PC-3 (cell line): ENCODE data around the gene UBE2QL1.

ENCODE experiments used
- EZH2 ChIP-seq: fragments of 300-600 bp; sonication (generic); IDR thresholded peaks from one replicate; pipeline ENCODE4 v1.6.1; 2017; ENCODE audit warnings: antibody characterized with exemption, mild to moderate bottlenecking, low read length; ENCODE audit not compliant: unreplicated experiment
- EZH2phosphoT487 ChIP-seq: fragments of 300-600 bp; sonication (generic); IDR thresholded peaks from 2 replicates; pipeline ENCODE4 v1.6.1; 2018; ENCODE audit warnings: mild to moderate bottlenecking, antibody characterized with exemption, low read length, borderline replicate concordance
- TF ChIP-seq, protein P1 (sequence below): fragments of 300-600 bp; sonication (generic); conservative IDR thresholded peaks from 2 replicates; pipeline ENCODE4 v1.5.1; 2017; ENCODE audit warnings: antibody characterized with exemption, low read depth, mild to moderate bottlenecking, low read length

DNA sequence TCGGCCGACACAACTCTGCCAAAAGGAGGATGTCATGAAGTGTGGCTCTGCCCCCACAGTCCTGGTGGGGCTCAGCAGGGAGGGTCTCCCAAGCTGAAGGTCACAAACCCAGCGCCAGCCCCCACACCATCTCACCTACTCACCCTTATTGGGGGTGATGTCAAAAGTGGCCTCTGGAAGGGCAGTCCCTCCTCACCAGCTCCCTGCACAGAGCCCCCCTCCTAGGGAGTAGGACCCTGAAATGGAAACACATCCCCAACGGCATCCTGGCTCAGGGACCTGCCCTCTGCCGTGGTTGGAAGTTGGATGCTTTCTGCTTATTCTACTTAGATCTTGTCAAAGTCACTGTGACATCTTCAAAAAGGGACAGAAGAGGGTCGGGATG lies 94.7 kb downstream of the UBE2QL1 start:
- TF ChIP-seq, protein P1, sequence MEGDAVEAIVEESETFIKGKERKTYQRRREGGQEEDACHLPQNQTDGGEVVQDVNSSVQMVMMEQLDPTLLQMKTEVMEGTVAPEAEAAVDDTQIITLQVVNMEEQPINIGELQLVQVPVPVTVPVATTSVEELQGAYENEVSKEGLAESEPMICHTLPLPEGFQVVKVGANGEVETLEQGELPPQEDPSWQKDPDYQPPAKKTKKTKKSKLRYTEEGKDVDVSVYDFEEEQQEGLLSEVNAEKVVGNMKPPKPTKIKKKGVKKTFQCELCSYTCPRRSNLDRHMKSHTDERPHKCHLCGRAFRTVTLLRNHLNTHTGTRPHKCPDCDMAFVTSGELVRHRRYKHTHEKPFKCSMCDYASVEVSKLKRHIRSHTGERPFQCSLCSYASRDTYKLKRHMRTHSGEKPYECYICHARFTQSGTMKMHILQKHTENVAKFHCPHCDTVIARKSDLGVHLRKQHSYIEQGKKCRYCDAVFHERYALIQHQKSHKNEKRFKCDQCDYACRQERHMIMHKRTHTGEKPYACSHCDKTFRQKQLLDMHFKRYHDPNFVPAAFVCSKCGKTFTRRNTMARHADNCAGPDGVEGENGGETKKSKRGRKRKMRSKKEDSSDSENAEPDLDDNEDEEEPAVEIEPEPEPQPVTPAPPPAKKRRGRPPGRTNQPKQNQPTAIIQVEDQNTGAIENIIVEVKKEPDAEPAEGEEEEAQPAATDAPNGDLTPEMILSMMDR = no peak
- no peak for TF ChIP-seq EZH2phosphoT487
- TF ChIP-seq EZH2 = no peak
